ENCODE measurements around the gene DSE.
A peak's percentile ranks its signal among the peaks of the same experiment; 100 is the strongest.

DSE gene

DNA sequence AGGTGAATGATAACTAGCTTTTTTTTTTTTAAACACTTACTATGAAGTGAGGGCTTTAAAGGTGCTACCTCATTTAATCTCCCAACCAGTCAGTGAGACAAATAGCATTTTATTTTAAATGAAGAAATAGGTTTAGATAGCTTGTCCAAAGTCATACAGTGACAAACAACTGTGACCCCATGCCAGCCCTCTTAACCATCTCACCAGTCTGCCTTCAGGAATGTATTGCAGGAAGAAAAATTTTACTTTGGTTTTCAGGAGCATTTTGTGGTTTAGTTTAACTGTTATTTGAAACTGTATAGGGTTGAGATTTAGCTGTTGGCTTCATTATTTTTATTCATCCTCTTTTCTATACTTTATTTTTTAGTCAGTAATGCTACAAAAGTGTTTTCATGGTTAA, 18.6 kb downstream of the DSE start:
- no peak for DNase-seq

GRCh38 chr6:116390581-116390980, 19.8 kb downstream of the DSE start:
- DNase-seq = no peak

GRCh38 chr6:116392132-116393013, 21.6 kb downstream of the DSE start:
- peak; percentile 49 for DNase-seq

GRCh38 chr6:116393430-116393829, 22.7 kb downstream of the DSE start:
- DNase-seq = peak; percentile 63

DNA sequence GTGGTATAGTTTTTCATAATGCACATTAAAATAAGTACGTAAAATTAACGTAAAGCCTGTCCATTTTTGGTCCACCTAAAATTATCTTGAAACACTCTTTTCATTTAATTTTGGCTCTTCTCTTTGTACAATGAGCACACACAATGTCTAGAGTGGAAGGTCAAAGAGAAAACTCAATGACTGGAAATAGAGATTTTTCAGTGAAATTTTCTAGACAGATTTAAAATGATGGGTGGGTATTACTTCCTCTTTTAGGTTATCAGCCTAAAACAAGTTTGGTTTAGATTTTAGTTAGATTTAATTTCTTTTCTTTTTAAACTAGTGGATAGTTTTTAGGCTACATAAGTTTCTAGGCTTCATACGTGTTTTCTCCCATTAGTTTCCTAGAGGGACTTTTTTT, 24.9 kb downstream of the DSE start:
- DNase-seq = no peak

DNA sequence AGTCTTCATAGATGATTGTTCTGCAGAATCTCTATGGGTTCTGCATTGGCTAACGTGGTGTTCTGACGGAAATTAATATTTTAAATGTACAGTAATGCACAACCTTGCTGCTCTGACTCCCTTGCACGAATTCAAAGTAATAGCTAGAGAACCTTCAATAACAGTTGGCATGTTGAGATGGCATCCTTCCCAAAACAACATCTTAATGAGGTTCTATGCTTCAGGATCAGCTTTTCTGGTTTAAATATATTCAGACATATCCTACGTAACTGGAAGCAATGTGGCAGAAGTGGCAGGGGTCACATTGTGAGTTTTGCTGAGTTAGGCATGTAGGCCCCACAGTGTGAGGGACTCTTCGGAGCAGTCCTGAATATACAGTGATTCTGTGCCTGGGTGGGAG, 25.7 kb downstream of the DSE start:
- no peak for DNase-seq

DNA sequence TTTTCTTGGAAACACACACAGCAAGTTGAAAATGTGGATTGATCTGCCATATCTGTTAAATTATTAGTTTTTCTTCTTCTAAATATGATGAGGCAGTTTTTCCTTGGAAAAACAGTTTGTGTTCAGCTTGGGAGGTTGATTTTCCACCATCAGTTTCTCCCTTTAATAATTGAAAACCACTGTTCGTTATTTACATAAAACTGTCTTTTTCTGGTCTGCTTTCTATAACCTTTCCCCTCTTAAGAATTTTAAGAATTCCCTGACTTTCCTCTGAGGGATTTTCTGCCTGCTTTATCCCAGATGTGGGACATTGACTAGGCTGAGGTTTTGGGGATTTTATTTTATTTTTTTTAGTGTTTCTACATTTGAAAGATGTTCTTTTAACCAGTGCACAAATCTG, 27.2 kb downstream of the DSE start:
- DNase-seq = no peak

DNA sequence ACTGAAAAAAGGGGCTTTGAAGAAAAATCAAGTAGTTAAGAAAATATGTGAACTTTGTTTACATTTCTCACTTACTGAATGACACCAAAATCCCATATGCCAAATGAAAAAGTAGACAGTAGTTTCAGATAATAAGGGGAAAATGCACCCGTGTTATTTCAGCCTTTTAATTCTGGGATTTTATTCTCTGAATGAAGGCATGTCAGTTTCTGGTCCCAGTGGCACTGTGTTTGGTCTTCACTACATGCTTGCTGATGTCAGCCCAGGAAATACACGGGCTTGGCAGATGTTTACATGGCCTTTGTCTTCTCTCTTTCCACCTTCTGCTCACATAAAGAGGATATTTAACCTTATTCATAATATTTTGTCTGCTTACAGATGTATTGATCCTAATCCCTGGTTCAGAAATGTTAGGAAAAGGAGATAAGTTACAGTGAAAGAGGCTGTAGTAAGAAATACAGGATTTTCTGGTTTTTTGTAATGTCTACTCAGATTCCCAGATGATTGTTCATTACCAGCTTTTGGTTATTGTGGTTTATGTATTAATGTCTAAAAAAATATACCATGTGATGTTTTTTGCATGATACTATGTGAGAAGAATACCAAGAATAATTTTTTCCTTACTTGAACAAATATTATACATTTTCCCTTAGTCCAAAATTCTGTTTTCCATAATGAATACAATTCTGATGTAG, 27.7 kb downstream of the DSE start:
- peak; percentile 75 for DNase-seq

DNA sequence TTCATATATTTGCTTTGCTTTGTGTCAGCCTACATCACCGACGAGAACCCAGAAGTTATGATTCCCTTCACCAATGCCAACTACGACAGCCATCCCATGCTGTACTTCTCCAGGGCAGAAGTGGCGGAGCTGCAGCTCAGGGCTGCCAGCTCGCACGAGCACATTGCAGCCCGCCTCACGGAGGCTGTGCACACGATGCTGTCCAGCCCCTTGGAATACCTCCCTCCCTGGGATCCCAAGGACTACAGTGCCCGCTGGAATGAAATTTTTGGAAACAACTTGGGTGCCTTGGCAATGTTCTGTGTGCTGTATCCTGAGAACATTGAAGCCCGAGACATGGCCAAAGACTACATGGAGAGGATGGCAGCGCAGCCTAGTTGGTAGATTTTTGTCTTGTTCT, 28.5 kb downstream of the DSE start:
- DNase-seq = peak; percentile 58

DNA sequence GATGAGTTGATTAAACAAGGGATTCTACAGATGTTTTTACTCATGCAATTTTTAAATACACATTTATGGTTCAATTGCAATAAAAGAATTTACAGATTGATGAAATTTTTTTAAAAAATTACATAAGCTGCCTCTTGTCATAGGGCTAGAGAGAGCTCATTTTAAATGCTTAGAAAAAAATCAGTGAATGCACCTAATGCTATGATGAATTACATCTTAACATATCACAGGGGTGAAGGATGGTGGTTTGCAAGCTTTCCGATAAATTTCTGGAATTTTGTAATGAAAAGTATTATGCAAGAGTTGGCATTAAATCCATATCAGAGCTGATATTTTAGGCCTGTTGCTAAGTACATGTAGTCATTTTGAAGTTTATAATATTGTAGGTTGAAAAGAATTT, 29.6 kb downstream of the DSE start:
- no peak for DNase-seq

DNA sequence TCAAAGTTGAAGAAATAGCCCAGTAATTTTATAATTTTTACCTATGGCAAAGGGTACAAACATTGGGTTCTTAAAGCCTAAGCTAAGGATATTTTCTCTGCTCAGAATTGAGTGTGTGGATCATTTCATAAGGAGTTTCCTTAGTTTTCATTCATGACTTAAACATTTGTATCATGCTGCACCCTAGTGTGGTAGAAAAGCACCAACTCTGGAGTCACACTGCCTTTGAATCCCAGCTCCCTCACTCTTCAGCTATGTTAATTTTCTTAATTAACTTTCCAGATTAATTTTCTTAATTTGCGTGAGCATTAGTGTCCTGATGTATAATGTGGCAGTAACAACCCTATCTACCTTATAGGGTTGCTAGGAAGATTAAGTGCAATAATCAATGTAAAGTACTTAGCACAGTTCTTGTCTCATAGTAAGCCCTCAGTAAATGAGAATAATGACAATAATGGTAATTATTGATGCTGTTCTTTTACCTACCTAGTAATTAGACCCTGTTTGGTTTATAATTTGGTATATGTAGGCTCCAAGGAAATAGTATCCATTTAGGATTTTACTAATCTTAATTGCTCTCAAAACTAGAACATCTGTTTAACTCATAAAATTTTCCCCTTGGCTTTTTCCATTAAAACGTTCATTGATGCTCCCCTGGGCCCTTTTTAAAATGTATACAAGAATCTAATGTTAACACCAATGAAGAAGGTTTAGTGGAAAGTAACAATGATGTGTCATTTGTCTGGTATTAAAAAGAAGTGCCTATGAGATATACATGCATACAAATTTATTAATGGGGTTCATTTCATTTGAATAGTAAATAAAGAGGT, 31.6 kb downstream of the DSE start:
- peak; percentile 91 for DNase-seq

DNA sequence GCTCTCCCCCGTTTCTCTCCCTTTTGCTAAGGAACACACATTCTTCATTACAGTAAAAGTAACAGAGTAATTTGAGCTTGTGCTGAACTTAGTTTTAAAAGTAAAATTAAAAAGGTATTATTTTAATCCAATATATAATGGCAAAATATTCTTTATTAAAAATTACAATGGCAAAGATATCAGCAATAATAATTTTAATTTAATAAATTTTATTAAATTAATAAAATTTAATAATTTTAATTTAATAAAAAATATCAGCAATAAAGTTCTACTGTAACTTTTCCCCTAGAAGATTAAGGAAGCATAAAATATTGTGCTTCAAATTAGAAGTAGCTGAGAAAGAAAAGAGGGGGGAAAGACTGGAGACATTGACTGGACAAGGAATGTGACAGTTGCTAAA, 32.5 kb downstream of the DSE start:
- no peak for DNase-seq

DNA sequence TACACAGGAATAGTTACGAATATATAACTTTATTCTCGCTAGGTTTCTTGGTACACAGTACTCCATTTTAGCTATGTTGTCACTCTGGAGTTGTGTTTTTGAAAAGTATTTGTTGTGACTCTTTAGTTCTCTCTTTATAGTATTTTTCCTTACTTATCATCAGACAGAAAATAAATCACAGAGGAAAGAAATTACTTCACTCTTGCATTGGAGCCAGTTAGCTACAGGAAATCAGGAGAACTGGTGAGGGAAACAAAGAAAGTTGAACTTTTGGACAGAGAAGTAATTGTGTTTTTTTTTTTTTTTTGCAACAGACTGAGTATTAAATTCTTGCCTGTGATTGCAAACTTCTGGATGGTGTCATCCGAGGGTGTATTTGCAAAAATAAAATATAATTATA, 33.9 kb downstream of the DSE start:
- no peak for DNase-seq

DNA sequence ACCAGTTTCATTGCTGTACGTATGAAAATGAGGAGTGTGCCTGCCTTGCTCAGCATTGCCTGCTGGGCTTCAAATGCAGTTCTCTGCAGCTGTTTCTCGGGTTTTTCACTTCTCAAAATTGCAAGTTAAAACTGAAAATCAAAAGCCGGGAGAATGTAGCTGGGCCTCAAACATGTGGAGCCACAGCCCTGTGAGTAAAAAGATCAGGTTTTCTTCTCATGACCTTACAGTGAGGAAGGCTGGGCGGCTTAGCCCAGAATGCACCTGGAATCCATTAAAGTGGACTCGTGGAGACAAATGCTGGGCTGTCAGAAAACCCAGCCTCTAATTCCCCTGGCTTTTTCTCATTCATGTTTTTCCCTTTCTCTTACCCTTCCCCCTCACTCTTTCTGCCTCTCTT, 34.4 kb downstream of the DSE start:
- peak; percentile 38 for DNase-seq

- DNase-seq = peak; percentile 63
Measured at GRCh38 chr6:116405652-116406356, 35.1 kb downstream of the DSE start.

DNA sequence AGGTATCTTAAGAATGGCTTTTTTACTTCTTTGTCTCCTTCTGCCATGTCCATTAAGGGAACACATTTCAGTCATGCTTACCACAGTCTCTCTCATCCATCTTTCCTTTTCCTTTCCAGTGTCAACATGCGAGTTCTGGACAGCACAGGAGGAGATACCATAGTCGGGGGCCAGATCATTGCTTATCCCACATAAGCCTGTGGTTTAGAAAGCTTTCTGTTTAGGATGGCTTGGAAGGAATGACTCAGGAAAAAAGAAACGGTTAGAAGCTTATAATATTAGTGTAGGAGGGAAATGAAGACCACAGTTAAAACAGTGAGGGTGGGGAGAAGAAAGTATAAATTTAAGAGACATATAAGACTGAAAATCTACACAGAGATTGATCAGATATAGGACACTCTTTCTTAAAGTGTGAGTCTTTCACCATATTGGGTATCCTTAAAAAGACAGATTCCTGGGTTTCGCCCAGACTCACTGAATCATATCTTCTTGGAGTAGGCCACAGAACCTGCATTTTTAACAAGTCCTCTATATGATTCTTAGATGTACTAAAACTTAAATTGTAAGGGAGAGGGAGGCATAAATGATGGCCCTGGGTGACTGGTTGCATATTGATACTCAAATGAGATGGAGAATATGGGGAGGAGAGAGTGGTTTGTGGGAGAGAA, 36.1 kb downstream of the DSE start:
- no peak for DNase-seq

DNA sequence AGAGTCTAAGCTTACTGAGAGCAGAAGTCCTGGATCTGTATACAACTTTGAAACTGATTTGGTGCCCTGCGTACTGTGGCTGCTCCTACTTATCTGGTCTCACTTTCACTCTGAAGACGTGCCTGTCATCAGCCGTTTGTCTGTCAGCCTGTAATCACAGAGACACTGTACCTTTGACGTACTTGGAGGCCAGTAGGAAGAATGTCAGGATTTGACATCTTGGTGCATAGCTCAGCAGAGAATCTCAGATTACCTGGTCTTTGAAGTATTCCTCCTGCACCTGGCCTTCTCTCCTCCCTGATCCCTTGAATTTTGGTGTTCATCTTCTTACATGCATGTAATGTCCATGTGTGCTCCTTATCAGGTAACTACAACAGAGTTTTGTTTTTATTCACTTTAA, 37.7 kb downstream of the DSE start:
- DNase-seq = no peak

GRCh38 chr6:116409756-116410155, 39.0 kb downstream of the DSE start:
- DNase-seq = no peak

GRCh38 chr6:116411284-116411623, 40.5 kb downstream of the DSE start:
- DNase-seq = peak; percentile 55

GRCh38 chr6:116412270-116412669, 41.5 kb downstream of the DSE start:
- peak; percentile 58 for DNase-seq

GRCh38 chr6:116413357-116413756, 42.6 kb downstream of the DSE start:
- DNase-seq = no peak

DNA sequence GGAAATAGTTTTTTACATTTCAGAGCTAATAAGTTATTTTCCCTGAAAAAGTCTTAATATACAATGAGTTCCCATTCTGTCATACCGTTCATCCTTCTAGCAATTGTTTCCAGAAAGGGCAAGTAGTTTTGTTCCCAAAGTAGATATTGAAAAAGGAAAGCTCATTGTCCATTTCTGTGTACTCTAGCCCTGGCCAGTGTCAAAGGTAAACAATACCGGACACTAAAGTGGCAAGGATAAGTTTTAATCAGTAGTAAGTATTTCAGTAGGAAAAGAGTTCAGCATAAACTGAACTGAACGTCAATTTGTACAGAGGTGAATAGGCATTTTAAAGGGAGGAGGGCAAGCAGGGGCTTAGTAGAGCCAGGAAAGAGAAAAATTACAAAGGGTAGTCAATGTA, 46.9 kb downstream of the DSE start:
- DNase-seq = no peak
